HG03039 (cell line): ENCODE measurements around the gene RNF187.

Source experiments
- ATAC-seq: cut with Tn5 transposase; IDR thresholded peaks from one replicate; pipeline ENCODE4 v1.9.1; 2021; ENCODE audit warnings: mild to moderate bottlenecking, moderate library complexity; ENCODE audit not compliant: unreplicated experiment

Gene RNF187

DNA sequence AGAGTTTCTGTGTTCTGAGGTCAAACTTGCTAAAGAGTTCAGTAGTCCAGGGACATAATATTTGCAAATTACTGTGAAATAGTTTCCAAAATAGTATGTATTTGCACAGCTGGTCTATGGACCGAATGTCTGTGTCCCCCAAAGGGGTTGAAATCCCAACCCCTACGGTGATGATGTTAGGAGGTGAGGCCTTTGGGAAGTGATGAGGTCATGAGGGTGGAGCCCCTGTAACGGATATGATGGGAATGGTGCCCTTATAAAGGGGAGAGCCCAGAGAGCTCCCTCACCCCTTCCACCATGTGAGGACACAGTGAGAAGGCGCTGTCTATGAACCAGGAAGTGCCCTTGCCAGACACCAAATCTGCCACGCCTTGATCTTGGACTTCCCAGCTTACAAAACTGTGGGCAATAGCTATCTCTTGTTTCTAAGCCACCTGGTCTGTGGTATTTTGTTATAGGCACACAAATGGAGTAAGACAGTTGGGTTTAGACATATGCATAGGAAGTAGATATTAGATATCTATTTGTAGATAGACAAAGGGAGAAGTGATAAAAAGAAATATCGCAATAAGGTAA lies 21.7 kb downstream of the RNF187 start:
- no peak for ATAC-seq

- ATAC-seq = no peak
These were observed 23.1 kb downstream of the RNF187 start for GRCh38 chr1:228510101-228510802.

DNA sequence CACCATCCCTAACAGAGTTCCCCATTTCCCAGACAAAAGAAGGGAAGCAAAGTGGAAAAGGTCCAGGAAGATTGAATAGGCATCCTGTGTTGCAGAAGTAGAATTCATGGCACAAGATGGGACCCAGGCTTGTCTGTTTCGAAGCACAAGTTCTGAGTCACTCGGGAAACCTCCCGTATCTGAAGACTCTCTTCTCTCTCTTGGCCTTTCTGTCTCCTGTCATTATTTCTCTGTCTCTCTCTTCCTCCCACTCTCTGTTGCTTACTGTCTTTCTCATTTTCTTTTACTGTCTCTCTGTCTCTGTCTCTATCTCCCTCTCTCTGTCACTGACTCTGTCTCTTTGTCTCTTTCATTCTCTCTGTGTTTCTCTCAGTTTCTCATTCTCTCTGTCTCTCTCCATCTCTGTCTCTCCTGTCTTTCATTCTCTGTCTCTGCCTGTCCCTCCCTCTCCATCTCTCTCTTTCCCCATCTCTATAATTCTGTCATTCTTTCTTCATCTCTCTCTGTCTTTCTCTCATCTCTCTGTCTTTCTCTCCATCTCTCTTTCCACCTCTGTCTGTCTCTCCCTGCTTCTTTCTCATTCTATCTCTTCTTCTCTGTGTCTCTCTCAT lies 23.7 kb downstream of the RNF187 start:
- ATAC-seq = no peak

DNA sequence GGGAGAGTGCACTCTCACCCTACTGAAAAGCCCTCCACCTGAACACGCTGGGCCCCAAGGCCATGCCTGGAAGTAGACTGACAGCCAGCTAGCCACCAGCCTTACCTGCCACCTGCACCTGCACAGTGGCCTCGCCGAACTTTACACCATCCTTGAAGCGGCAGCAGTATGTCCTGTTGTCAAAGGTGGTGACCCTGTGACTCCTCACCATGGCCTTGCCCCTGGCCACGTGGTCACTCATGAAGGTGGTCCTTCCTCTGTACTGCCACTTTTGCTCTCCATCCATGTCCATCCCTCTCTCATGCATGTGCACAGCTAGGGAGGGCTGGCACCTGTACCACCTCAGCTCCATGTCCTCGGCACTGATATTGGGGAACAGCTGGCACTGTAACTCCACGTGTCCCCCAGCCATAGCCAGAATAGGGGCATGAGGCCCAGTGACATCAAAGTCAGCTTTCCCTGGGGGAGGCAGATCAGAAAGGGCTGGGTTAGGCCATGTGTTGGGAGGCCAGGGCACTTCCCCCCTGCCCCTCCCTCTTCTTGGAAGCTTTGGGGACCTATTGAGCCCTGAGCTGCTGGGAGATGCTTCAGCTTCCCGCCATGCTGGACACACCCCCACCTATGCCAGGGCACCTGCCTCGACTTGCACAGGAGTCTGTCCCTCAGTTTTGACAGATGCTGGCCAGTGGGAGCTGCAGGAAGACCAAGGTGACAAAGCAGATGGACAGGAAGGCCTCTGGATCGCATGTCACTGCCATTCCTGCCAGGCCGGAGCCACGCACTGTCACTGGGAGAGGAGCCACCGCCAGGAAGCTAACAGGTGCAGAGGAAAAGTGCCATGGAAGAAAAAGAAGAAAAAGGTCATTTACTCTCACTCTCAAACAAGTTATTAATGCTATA lies 24.6 kb downstream of the RNF187 start:
- no peak for ATAC-seq

GRCh38 chr1:228512781-228513198 lies 25.6 kb downstream of the RNF187 start:
- ATAC-seq = no peak

GRCh38 chr1:228513236-228513900 lies 26.2 kb downstream of the RNF187 start:
- no peak for ATAC-seq

DNA sequence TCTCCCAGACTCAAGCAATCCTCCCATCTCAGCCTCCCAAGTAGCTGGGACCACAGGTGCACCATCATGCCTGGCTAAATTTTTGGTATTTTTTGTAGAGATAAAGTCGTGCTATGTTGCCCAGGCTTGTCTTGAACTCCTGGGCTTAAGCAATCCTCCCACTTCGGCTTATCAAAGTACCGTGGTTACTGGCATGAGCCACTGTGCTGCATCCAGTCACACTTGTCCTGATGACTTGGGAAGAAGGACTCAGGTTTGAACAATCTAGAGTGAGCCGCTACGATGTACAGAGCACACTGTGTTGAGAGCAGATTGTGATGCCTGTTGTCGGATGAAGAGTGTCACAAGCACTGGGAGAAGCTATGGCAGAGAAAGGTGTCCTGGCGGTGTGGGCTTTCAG lies 27.2 kb downstream of the RNF187 start:
- ATAC-seq = no peak

- no peak for ATAC-seq
These were observed 28.1 kb downstream of the RNF187 start for GRCh38 chr1:228515200-228515834.

GRCh38 chr1:228517655-228518054 lies 30.5 kb downstream of the RNF187 start:
- no peak for ATAC-seq

GRCh38 chr1:228527596-228527995 lies 40.4 kb downstream of the RNF187 start:
- ATAC-seq = no peak

DNA sequence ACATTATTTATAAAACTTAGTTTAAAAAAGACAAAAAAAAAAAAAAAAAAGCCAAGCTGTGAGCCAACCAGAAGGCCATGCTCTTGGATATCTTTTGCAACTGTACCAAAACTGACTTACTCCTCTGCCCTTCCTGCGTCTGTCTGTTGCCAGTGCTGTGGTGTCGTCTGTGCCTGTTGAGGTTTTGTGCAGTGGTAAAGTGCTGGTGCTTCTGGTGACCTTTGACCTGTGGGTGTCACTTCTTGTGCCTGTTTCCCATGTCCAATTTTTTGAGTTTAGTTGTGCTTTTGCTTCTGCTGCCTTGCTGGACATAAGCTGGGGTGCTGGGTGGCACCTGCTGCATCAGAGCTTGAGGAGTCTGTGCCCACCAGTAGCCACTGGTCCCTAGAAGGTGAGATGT lies 41.4 kb downstream of the RNF187 start:
- no peak for ATAC-seq

- ATAC-seq = no peak
These were observed 43.0 kb downstream of the RNF187 start for GRCh38 chr1:228530086-228530758.

- no peak for ATAC-seq
These were observed 44.0 kb downstream of the RNF187 start for GRCh38 chr1:228530951-228531731.

- ATAC-seq = no peak
These were observed 51.6 kb downstream of the RNF187 start for GRCh38 chr1:228538831-228539230.

DNA sequence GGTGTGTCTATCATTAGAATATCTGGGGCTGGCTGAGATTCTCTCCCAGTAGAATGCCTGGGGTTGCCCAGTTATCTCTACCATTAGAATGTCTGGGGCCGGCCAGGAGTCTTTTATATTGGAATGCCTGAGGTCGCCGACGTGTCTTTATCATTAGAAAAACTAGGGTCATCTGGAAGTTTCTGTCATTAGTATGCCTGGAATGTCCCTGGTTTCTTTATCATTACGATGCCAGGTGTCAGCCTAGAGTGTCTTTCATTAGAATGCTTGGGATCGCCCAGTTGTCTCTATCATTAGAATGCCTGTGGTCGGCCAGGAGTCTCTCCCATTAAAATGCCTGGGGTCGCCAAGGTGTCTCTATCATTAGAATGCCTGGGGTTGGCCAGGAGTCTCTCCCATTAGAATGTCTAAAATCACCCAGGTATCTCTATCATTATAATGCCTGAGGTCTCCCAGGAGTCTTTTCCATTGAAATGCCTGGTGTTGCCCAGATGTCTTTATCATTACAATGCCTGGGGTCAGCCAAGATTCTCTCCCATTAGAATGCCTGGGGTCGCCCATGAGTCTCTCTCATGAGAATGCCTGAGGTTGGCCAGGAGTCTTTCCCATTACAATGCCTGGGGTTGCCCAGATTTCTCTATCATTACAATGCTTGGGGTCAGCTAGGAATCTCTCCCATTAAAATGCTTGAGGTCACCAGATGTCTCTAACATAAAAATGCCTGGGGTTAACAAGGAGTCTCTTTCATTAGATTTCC lies 53.2 kb downstream of the RNF187 start:
- no peak for ATAC-seq

GRCh38 chr1:228541725-228542124 lies 54.5 kb downstream of the RNF187 start:
- no peak for ATAC-seq

- no peak for ATAC-seq
These were observed 55.2 kb downstream of the RNF187 start for GRCh38 chr1:228542376-228542775.

GRCh38 chr1:228542981-228543380 lies 55.8 kb downstream of the RNF187 start:
- no peak for ATAC-seq
